ENCODE measurements around the gene DRAXIN.

The DRAXIN gene

DNA sequence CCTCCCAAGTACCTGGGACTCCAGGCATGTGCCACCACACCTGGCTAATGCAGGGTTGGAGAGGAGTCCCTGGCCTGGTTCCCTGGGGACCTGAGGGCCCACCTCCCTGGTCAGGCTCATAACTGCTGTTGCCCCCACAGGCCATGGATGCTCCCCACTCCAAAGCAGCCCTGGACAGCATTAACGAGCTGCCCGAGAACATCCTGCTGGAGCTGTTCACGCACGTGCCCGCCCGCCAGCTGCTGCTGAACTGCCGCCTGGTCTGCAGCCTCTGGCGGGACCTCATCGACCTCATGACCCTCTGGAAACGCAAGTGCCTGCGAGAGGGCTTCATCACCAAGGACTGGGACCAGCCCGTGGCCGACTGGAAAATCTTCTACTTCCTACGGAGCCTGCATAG lies 23.0 kb upstream of the DRAXIN start:
- H3K4me3 ChIP-seq (ENCODE audit: low read depth, low read length), result no peak overlapping the region
- no peak for DNase-seq (ENCODE audit: low read depth)
- in situ Hi-C loops (cut with HindIII; ENCODE audit: low sequenced_read_pairs), result loop anchor here (10.0 kb wide), 1 partner anchor 46 kb away; no protein-coding TSS in a partner anchor
- TF ChIP-seq, protein P1, sequence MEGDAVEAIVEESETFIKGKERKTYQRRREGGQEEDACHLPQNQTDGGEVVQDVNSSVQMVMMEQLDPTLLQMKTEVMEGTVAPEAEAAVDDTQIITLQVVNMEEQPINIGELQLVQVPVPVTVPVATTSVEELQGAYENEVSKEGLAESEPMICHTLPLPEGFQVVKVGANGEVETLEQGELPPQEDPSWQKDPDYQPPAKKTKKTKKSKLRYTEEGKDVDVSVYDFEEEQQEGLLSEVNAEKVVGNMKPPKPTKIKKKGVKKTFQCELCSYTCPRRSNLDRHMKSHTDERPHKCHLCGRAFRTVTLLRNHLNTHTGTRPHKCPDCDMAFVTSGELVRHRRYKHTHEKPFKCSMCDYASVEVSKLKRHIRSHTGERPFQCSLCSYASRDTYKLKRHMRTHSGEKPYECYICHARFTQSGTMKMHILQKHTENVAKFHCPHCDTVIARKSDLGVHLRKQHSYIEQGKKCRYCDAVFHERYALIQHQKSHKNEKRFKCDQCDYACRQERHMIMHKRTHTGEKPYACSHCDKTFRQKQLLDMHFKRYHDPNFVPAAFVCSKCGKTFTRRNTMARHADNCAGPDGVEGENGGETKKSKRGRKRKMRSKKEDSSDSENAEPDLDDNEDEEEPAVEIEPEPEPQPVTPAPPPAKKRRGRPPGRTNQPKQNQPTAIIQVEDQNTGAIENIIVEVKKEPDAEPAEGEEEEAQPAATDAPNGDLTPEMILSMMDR (IDR thresholded peaks at IDR 0.05; ENCODE audit: low read depth, low read length, missing control alignments), result no peak

DNA sequence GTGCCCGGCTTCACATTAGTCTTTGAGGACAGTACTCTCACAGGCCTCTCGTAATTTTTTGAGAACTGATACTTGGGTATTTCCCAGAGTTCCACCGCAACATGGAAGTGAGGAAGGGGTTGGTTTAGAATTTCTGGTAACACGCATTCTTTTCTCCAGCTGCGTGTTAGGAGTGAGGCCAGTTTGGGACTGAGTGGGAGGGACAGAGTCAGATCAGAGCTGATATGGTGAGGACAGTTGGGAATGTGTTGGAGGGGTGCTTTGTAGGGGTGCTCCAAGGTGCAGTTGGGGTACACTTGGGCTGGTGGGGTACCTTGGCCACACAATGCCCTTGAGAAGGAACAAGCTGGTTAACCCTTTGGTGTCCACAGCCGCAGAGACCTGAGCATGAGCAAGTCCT lies 20.8 kb upstream of the DRAXIN start:
- no peak overlapping the region for H3K4me3 ChIP-seq (ENCODE audit: low read depth, low read length)
- in situ Hi-C loops (cut with HindIII; ENCODE audit: low sequenced_read_pairs), result no loop called here
- no peak for DNase-seq (ENCODE audit: low read depth)
- TF ChIP-seq, protein P1 (IDR thresholded peaks at IDR 0.05; ENCODE audit: low read depth, low read length, missing control alignments), result no peak

DNA sequence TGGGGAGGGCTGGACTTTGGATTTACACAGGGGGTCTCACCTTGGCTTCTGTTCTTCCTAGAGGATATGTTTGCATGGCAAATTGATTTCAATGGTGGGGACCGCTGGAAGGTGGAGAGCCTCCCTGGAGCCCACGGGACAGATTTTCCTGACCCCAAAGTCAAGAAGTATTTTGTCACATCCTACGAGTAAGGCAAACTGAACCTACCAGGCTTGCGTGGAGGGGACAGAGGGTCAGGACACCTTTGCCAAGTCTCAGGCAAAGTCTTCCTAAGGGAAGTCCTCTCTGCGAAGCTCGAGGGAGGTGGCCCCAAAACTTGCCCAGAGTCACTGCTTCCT lies 20.3 kb upstream of the DRAXIN start:
- in situ Hi-C loops (cut with HindIII; ENCODE audit: low sequenced_read_pairs), result no loop called here
- TF ChIP-seq, protein P1 (IDR thresholded peaks at IDR 0.05; ENCODE audit: low read depth, low read length, missing control alignments), result no peak

DNA sequence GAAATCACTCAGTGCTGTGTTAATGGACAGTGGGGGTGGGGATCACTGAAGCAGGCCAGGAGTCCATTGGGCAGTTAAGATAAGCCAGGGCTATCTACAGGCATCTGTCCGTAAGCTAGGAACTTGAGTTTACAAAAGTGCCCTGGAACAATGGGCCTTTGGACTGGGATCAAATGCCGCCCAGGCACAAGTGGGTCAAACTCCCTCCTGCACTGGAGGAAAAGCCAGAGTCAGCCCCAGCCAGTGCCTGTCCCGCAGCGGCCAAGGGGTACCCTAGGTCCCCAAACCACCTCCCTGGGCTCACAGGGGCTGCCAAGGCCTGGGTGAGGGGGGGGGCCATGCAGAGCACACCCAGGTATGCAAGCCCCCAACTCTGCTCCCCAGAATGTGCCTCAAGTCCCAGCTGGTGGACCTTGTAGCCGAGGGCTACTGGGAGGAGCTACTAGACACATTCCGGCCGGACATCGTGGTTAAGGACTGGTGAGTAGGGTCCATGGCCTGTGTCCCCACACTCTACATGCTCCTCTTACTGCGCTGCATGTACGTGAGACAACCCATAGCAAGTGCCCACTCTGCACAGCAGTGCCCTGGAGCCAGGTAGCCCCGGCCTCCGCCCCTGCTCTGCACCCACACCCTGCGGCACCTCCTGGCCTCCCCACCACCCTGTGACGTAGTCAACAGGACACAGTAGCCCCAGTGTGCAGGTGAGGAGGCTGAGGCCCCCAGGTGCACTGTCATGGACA lies 19.8 kb upstream of the DRAXIN start:
- DNase-seq (ENCODE audit: low read depth), result no peak
- TF ChIP-seq, protein P1 (IDR thresholded peaks at IDR 0.05; ENCODE audit: low read depth, low read length, missing control alignments), result no peak
- H3K4me3 ChIP-seq (ENCODE audit: low read depth, low read length), result no peak overlapping the region
- in situ Hi-C loops (cut with HindIII; ENCODE audit: low sequenced_read_pairs), result no loop called here

More for the DNA sequence above, 20.3 kb upstream of the DRAXIN start:
- no peak for DNase-seq (ENCODE audit: low read depth)
- no peak overlapping the region for H3K4me3 ChIP-seq (ENCODE audit: low read depth, low read length)

DNA sequence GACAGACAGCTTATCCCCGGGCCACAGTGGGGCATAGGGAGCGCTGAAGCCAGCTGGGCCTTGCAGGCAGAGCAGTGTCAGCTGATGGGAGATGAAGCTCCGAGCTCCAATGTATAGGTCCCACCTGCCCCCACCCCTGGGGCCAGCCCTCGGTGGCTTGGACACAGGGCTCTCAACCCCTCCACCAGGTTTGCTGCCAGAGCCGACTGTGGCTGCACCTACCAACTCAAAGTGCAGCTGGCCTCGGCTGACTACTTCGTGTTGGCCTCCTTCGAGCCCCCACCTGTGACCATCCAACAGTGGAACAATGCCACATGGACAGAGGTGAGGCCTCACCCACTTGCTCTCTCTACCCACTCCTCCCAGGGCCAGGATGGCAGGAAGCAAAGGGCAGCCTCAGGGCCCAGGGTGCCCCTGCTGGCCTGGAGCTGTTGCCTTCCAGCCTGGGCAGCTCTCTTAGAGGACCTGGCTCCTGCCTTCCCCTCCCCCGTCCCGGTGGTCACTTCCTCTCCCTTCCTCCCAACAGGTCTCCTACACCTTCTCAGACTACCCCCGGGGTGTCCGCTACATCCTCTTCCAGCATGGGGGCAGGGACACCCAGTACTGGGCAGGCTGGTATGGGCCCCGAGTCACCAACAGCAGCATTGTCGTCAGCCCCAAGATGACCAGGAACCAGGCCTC lies 18.3 kb upstream of the DRAXIN start:
- TF ChIP-seq, protein P1 (IDR thresholded peaks at IDR 0.05; ENCODE audit: low read depth, low read length, missing control alignments), result no peak
- DNase-seq (ENCODE audit: low read depth), result no peak
- in situ Hi-C loops (cut with HindIII; ENCODE audit: low sequenced_read_pairs), result no loop called here
- no peak overlapping the region for H3K4me3 ChIP-seq (ENCODE audit: low read depth, low read length)

DNA sequence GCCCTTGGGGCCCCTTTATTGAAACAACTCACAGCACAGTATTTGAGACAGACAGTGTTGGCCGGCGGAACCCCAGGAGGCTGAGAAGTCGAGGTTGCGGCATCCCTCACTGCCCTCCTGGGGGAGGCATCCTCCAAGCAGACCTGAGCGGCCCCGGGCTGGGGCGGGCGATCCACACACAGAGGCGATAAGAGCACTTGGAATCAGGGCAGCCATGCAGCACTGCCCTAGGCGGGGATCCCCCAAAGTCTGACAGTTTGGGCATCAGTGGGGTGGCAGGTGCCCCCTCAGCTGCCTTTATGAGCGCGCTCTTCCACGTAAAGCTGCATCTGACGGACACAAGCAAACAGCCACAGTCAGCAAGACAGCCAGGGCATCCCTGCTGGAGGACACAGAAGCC lies 17.0 kb upstream of the DRAXIN start:
- in situ Hi-C loops (cut with HindIII; ENCODE audit: low sequenced_read_pairs), result no loop called here
- TF ChIP-seq, protein P1 (IDR thresholded peaks at IDR 0.05; ENCODE audit: low read depth, low read length, missing control alignments), result no peak
- H3K4me3 ChIP-seq (ENCODE audit: low read depth, low read length), result no peak overlapping the region
- no peak for DNase-seq (ENCODE audit: low read depth)

Data from astrocyte of the cerebellum (primary cell).